Left ventricle myocardium superior (tissue), 1 donor: ENCODE measurements around the gene AOPEP. TPM values are rescaled to one million over a fixed set of nuclear protein-coding genes. Genes with fewer than 3 reads are reported as not detected.
"Not testable (repeated sequence)": the region's sequence is repeated elsewhere in the genome, so short reads cannot be mapped to it uniquely, and the experiment has no call there.

Experiments used
- ATAC-seq: fragments of 200-7000 bp; cut with Tn5 transposase; one replicate; pipeline ENCODE4 v1.9.1; 2020; ENCODE audit warnings: mild to moderate bottlenecking, moderate library complexity
- DNase-seq: peaks from one replicate; pipeline ENCODE4 v3.0.0-alpha.2; 2020
- intact Hi-C: fragments of 100-400 bp; cut with micrococcal nuclease; formaldehyde crosslinking; loops from one replicate; pipeline ENCODE4 v1.11.0; 2022
- total RNA-seq: library from RNA; stranded (reverse); fragmentation: NEBNext Ultra II Directional; extraction: Animal tissue kit (Norgen Biotek cat#: 25700); gene quantifications from one replicate; pipeline ENCODE4 v1.2.1, GENCODE V29; 2021
- donor health status: DM: no; HTN: yes; CAD: no; lungs with severe emphysema.

Gene AOPEP
- total RNA-seq, 1 donor from 2014 or later = 161 TPM

DNA sequence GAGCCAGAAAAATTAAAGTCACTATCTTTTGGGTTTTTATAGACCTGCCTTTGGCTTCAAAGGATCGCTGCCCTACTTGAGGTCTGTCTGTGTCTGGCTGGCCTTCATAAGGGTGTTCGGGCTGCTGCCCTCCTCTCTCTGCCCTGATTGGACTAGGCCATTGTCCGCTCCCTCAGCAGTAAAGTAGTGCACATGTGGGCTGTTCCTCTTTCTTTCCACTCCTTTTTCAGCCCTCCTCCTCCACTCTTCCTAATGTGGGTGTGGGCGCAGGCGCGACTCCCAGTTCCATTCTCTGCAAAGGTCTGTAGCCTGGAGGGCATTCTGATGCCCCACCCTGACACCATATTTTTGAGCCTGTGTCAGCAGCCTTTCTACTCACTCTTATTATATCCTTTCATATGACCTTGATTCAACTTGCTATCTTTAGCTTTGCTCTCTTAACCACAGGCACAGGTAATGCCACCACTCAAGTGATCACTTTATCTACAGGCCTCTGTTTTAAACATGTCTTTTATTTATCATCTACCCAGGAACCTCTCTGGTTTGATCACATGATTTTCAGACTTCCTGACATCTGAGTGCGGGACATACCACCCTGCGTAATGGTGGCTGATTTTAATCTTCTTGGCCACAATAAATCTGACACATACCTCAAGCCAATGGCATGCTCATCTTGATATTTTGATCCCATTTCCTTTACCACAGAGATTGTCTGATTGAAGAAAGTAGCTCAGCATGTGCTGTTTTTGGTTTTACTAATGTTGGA lies 144.5 kb downstream of the AOPEP start:
- DNase-seq = peak; percentile 76
- ATAC-seq = peak; percentile 88
- intact Hi-C loops = loop anchor here (10.0 kb wide), 1 partner anchor 144 kb away; no protein-coding TSS in a partner anchor

DNA sequence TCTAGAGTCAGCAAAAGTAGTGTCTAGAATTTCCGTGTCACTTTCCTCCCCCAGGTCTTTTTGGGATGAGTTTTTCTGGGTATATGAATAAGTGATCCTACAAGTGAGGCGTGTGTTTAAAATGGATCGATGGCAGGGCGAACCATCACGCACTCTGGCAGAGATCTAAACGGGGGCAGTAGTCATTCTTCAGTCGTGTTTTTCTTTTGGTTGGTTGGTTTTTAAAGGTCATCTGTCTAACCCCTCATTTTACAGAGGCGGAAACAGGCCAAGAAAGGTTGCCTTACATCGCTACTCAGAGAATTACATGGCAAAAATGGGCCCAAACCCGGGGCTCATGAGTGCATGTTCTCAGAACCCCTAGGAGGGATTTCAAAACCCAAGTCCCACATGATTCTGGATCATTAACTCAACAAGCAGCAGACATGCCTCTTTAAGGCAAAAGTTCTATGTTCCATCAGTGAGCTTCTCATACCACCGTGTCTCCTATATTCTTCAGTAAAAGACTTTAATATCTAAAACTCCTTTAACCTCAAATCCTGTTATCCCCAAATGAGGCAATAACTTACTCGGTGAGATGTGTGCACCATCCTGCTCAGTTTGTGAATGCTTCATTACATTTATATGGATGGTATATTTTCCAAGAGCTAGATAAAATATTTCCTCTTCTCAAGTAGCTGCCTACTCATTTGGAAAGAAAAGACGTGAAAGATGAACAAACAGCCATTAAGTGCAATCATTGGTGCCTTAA lies 145.8 kb downstream of the AOPEP start:
- intact Hi-C loops = loop anchor here (10.0 kb wide), 1 partner anchor 143 kb away; no protein-coding TSS in a partner anchor
- no peak for ATAC-seq

DNA sequence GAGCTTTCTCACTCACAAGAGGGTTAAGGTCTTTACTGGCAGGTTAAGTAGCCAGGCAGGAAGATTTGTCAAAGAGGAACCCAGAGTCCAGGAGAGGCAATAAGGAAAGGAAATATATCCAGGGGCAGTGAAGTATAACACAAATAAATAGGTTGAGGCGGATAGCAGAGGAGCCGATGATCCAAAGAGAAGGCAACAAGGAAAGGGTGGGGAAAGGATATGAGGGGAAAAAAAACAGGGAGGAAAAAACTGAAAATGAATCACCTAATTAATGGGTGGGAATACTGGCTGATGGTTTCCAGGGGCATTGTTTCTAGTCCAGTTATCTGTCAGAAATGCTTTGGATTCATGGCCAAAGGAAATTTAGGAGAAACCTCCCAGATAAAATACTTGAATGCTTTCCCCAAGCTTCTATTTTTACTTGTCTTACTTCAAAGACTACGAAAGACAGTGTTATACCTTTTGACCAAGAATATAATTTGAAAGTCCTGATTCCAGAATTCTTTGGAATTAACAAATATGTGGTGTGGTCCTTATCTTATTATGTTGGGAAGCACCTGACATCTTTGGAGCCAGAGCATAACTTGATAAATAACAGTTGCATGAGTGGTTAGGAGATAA lies 146.5 kb downstream of the AOPEP start:
- intact Hi-C loops = loop anchor here (10.0 kb wide), 1 partner anchor 142 kb away; no protein-coding TSS in a partner anchor
- DNase-seq (no peak), ATAC-seq (no peak)

More for the DNA sequence above, 145.8 kb downstream of the AOPEP start:
- DNase-seq = no peak

DNA sequence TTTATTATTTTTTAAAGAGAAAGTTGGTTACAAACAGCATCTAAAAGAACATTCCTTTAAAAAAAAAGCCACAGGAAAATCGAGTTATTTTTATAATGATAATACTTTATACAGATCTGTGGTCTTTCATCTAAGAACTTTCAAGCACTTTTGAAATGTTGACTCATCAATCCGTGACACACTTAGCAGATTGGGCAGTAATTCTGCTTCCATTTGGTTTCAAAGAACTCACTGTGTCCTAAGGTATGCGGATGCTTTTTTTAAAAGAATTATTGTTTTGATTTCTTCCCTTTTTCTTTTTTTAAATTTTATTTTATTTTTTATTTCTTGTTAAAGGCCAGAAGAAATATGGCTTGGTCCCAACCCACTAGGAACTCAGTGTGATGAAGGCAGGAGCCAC lies 147.8 kb downstream of the AOPEP start:
- ATAC-seq (no peak), DNase-seq (no peak)
- intact Hi-C loops = loop anchor here (10.0 kb wide), 1 partner anchor 140 kb away; no protein-coding TSS in a partner anchor

DNA sequence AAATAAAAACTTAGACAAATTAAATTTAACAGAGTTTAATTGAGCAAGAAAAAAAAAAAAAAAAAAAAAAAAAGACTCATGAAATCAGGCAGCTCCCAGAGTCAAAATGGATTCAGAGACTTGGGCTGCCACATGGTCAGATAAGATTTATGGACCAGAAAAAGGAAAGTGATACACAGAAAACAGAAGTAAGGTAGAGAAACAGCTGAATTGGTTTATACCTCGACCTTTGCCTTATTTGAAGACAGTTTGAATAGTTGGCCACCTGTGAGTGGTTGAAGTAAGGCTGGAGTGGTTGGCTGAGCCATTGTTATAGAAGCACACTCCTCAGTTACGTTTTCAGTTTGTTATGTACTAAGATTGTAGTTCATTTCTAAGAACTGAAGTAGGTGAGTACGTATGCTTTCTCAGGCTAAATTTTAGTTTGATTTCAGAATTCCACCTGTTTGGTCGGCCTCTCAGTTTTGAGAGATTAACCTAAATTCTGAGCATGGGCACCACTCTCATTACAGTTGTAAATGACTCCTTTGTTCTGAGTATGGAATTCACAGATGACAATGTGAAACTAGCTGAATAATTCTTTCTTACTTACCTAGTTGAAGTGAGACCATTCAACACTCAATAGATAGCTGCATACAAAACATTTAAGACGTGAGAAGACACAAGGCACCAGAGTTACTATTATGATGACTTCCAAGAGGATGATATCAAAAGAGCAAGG lies 149.0 kb downstream of the AOPEP start:
- intact Hi-C loops = loop anchor here (10.0 kb wide), 1 partner anchor 139 kb away; no protein-coding TSS in a partner anchor
- no peak for ATAC-seq
- no peak for DNase-seq

DNA sequence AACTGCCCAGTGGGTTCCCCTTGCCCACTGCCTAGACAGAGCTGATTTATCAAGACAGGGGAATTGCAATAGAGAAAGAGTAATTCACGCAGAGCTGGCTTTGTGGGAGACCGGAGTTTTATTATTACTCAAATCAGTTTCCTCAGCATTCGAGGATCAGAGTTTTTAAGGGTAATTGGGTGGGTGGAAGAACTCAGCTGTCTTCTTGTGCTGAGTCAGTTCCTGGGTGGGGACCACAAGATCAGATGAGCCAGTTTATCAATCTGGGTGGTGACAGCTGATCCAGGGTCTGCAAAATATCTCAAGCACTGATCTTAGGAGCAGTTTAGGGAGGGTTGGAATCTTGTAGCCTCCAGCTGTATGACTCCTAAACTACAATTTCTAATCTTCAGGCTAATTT lies 152.3 kb downstream of the AOPEP start:
- not testable (repeated sequence) for DNase-seq, ATAC-seq
- intact Hi-C loops = loop anchor here (10.0 kb wide), 1 partner anchor 136 kb away; no protein-coding TSS in a partner anchor

DNA sequence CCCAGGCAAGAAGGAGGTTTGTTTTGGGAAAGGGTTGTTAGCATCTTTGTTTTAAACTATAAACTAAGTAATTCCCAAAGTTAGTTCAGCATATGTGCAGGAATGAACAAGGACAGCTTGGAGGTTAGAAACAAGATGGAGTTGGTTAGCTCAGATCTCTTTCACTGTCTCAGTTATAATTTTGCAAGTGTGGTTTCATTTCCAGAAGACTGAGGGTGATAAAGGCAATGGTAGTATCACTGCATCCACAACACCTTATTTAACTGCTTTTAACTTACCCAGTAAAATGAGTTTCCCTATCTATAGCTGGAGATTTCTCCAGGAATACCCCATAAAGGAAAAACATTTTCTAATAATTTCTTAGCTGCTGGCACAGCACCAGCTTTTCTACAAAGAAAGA lies 152.7 kb downstream of the AOPEP start:
- intact Hi-C loops = loop anchor here (10.0 kb wide), 1 partner anchor 136 kb away; no protein-coding TSS in a partner anchor
- ATAC-seq (no peak), DNase-seq (no peak)

DNA sequence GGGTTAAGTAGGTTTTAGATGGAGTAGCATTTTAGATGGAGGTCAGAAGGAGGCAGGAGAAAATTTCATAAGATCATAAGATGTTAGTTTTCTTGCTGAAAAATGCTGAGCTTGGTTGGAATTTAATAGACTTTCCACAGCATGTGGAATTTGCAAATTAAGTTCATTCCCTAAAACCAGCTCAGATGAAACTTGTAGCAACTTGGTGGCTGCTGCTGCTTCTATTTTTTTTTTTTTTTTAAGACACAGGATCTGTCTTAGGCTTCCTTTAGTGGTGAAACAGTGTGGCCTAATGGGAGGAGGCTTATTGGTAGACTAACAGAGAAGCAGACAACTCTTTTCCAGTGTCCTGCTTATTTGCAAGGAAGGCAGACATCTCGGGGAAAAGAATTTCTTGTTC lies 154.5 kb downstream of the AOPEP start:
- ATAC-seq (no peak), DNase-seq (no peak)
- intact Hi-C loops = no loop called here

DNA sequence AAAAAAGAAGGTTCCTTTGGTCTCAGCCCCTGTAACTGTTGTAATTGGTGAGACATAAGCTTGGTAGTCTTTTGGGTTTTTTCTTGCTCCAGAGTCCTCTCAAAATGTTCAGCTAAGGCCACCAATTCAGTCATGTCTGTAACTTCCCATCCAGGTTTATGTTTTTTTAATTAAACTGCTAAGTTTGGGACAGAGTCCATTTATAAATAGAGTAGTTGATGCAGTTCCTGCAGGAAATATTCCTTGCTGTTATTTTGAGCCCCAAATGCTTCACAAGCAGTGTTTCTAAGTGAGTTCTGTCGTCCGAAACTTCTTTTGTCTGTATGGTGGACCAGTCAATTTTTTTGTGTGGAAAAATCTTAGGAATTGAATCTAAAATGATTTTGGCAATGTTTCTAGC lies 155.0 kb downstream of the AOPEP start:
- ATAC-seq = no peak
- DNase-seq = no peak
- intact Hi-C loops = no loop called here

DNA sequence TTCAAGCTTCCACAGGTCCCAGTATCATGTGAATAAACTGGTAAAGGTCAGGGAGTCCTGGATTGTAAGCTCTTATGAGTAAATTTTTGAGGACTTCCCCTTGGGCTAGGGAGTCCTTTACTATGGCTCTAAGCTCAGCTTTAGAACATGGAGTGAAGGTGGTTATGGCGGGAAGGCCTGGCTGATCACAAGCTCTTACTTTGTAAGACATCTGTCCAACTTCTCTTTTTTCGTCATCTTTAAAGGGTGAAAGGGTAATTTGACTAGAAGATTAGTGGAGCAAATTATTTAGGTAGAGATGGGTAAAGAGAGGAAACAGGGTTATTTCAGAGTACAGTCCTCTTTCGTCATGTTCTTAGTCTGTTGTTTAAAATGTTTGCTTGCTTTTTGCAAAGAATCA lies 155.4 kb downstream of the AOPEP start:
- intact Hi-C loops = no loop called here
- ATAC-seq (no peak), DNase-seq (no peak)

DNA sequence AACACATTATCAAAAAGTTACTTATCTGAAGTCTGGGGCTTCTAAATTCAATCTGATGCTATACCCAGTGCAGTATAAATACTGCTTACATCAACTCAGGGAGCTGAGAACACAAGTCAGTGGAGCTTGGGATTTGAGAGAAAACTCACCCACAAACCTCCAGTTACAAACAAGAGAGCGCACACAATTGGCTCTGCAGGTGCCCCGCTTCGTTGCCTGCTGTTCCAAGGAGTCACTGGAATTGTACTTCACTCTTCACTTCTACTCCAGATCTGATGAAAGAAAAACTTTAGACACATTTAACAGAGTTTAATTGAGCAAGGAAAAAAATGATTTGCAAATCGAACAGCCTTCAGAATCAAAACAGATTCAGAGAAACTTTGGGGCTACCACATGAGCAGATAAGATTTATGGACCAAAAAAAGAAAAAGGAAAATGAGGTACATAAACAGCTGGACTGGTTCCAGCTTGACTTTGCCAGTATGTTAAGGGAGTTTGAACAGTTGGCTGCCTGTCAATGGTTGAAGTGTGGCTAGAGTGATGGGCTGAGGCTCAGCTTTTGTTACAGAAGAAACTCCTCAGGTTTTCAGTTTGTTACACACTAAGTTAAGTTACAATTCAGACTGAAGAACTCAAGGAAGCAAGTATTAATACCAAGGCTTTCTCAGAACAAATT lies 156.6 kb downstream of the AOPEP start:
- DNase-seq (no peak), ATAC-seq (peak; percentile 46)
- intact Hi-C loops = no loop called here

DNA sequence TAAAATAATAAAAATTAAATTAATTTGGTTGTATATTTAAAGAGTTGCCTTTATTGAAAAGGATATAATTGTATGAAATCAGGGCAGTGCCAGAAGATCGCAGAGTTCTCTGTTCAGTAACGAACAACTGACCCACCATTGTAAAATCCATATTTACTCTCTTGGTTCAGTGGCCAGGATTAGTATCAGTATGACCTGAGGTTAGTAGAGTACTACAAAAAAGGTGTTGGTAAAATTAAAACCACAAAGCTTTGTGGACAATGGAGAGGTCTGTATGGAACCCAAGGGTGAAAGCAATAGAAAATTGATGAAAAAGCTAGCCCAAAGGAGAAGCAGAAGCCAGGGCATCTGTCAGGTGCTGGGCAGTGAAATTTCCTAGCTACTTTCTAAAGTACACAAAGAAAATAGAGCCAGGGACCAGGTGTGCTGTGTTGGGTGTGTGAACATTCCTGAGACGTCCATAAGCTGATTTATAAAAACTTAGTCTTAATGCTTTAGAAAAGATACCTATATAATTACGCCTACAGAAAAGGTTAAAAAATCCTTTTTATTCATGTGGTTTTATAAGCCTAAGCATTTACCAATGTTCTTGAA lies 159.5 kb downstream of the AOPEP start:
- ATAC-seq (peak; percentile 6), DNase-seq (no peak)
- intact Hi-C loops = no loop called here

DNA sequence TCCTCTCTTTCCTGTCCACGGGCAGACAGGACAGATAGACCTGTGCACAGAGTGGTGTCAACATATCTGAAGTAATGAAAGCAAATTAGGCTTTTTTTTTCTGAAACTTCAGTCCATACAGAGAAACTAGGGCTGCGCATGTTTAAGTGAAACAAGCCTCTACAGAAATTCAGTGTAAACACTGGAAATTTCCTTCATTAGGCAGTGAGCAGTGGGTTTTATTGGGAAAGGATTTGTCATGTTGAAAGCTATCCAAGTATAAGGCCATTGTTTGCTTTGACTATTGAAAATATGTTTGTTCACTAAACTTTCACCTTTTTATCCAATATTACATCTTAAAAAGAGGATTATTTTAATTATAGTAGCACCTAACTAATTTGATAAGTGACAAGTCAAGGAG lies 161.2 kb downstream of the AOPEP start:
- intact Hi-C loops = no loop called here
- DNase-seq = no peak

DNA sequence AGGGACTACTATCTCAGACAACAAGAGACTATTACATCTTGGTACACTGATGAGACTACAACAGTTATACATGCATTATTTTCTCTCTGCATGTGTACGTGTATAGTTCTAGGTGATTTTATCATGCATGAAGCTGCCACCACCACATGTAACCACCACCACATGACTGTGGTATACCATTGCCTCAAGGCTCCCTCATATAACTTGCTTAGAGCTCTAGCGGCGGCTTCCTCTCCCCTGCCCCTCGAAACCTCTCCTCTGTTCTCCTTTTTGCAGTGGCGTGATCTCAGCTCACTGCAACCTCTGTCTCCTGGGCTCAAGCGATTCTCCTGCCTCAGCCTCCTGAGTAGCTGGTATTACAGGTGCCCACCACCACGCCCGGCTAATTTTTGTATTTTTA lies 162.3 kb downstream of the AOPEP start:
- intact Hi-C loops = no loop called here
- ATAC-seq (no peak), DNase-seq (no peak)

More for the DNA sequence above, 161.2 kb downstream of the AOPEP start:
- no peak for ATAC-seq

DNA sequence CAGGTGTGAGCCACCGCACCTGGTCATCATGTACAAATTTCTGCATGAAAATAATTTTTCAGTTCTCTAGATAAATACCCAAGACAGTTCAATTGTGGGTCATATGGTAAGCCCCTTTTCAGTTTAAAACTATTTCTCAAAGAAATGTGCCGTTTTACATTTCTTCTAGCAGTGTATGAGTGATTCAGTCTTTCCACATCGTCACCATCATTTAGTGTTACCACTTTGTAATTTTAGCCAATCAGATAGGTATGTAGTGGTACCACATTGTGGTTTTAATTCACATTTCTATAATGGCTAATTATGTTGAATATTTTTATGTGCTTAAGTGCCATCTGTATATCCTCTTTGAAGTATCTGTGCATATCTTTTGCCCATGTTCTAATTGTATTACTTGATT lies 163.1 kb downstream of the AOPEP start:
- intact Hi-C loops = no loop called here

DNA sequence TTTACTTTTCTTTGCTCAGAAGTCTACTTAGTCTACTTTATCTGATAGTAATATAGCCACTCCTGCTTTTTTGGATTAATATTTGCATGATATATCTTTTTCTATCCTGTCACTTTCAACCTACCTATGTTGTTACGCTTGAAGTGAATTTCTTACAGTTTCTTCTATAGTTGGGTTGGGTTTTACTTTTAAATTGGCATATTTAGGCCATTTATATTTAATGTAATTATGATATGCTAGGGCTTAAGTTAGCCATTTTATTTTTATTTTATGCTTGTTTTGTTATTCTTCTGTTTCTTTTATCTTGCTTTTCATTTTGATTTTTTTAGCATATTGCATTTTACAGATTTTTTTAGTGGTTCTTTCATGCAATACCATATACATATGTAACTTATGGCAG lies 164.7 kb downstream of the AOPEP start:
- no peak for DNase-seq
- ATAC-seq = no peak
- intact Hi-C loops = no loop called here

More for the DNA sequence above, 163.1 kb downstream of the AOPEP start:
- ATAC-seq (no peak), DNase-seq (no peak)

DNA sequence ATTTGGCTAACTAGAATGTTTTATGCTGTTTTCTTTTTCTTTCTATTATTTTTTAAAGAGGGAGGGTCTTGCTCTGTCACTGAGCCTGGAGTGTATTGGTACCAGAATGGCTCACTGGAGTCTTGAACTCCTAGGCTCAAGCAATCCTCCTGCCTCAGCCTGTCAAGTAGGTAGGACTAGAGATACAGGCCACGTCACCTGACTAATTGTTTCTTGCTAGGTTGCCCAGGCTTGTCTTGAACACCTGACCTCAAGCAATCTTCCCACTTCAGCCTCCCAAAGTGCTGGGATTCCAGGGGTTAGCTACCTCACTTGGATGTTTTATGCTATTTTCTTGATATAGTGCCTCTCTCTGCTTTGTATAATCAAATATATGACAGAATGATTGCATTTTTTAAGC lies 166.2 kb downstream of the AOPEP start:
- intact Hi-C loops = no loop called here
- DNase-seq (no peak), ATAC-seq (no peak)

DNA sequence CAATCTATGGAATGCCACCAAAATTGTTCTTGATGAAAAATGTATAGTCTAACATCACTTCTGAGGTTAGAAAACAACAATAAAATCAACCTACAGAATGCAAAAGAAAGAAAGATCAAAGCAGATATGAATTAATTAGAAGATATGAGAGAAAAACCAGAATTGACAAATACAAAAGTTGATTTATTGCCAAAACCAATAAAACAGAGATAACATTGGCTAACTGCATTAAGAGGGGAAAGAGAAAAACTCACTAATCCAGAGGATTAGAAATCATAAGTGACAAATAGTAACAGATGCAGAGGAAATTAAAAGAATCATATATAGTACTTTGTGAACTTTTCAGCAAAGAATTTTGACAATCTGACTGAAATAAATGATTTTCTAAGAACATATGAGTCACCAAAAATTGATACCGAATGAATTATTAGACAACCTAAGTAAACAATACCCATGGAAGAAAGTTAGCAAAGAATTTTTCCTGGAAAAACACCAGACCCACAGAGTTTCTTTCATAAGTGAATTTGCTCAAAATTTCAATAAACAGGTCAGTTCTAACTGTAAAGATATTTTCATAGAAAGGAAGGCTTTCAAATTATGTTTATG lies 167.7 kb downstream of the AOPEP start:
- DNase-seq (no peak), ATAC-seq (no peak)
- intact Hi-C loops = no loop called here
